Activated T-cell treated with anti-CD3 and anti-CD28 coated beads, Interleukin-2, amount 50 U/mL, for 48 hours (primary cell): ENCODE results near the gene NDUFS8.

Experiments
- DNase-seq, 2 experiments: peaks; one replicate each; pipeline ENCODE4 v3.0.0-alpha.2; 2020

NDUFS8 gene

DNA sequence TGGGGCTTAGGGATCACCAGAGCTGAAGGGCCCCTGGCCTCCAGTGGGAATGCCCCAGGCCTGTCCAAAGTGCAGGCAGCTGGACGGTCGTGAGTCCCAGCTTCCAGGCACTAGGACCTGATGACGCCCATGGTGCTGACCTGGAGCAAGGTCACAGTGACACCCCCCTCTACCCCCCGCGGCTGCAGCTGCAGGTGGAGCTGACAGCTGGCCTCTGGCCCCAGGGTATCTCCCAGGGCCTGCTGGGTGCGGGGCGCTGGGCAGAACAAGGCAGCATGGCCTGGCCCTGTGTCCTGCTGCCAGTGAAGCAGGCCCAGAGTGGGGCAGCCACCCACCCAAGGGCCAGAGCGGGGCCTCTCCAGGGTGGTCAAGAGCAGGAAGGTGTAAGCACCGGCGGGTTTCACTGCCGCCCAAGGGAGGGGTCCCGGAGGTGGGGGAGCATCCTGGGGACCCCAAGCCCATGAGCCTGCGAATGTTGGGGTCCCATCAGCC is 7.8 kb downstream of the NDUFS8 start:
- no peak for DNase-seq

DNA sequence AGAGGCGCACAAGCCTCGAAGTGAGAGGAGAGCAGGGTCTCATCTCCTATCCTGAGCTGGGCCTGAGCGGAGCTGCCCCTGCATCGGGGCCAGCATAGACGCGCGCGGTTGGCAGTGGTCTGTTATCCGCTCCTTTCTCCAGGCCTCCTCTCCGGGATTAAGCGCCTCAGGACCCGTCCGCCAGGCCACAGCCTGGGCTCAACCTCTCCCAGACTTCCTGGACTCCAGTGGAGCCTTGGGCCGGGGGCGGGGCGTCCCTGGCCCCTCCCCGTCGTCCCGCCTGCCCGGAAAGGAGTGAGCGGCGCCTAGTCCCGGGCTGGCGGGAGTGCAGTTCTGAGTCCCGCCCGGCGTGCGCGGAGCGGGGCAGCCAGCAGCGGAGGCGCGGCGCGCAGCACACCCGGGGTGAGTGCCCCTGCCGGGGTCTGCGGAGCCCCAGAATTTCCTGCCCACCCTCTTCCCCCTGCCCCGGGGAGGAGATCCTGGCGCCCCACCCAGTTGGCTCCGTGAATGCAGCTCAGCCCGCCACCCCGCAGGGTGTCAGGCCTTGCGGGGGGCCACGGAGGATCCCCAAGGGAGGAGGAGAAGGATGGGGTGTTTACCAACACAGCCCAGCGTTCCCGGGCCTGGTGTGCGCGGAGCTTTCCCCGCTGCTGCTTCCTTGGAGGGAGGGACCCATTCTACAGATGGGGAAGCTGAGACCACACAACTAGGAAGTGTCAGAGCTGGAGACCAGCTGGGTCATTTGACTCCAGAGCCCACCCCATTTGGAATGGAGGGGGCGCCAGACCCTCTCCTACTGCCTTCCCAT is 8.4 kb downstream of the NDUFS8 start, which contains the start of gene TCIRG1:
TCIRG1 (plus strand) TSS at position 308 of the 808 bp plus-strand sequence. CDS start 2,247 bp downstream, outside the sequence.
- peak; percentile 81 to 83 for DNase-seq

DNA sequence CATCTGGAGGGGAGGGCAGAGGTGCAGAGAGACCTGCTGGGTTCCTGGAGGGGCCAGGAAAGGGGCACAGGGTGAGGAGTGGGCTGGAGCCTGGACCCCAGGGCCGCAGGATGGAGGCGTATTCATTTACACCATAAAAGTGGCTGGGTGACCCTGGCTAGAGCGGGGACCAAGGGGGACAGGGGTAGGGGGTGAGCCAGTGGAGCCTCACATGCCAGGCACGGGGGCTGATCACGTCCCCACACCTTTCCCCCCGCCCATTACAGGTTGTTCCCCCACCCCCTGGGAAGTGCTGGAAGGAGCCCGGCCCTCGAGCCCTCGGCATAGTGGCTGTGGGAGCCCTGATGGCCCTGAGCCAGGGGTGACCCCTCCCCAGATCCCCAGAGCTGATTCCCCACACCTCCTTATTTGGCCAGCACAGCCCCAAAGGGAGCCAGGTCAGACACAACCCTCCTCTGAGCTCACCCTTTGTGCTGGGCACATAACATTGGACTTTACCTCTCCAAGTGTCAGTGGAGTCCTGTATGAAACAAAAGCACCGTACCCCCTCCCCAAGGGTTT is 9.1 kb downstream of the NDUFS8 start:
- no peak for DNase-seq

DNA sequence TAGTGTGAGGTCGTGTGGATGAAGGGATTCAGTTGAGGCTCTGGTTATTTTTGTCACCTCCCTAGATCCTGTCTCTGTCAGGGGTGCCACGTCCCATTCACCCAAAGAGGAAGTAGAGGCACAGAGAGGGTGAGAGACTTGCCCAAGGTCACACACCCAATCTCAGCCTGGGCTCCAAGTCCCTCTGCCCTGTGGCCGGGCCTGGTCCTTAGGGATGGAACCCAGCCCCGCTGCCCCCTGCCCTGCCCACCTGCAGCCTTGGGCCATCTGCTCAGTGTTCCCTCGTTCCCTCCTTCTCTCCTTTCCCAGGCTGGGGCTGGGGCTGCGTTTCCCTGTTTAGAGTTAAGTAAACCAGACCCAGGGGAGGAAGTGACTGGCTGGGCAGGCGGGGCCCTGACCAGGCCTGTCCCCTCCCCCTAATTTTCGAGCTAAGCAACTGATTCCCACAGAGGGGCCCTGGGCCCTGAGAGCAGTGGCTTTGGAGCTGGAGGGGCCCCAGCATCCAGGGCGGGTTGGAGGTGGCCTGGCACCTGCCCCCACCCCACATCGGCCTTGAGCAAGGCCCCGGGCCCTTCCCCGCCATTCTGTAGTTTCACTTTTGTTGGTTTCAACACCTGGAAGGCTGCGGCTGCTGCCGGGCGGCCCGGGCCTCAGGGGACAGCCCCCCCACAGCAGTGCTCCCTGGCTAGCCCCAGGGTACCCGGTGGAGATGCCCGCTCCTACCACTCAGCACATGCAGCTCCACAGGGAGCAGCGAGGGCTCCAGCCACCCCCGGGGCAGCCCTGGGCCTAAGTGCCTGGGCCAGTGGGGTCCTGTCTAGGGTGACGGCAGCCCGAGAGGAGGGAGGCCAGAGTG is 9.8 kb downstream of the NDUFS8 start:
- DNase-seq, result peak; percentile 64 to 72

DNA sequence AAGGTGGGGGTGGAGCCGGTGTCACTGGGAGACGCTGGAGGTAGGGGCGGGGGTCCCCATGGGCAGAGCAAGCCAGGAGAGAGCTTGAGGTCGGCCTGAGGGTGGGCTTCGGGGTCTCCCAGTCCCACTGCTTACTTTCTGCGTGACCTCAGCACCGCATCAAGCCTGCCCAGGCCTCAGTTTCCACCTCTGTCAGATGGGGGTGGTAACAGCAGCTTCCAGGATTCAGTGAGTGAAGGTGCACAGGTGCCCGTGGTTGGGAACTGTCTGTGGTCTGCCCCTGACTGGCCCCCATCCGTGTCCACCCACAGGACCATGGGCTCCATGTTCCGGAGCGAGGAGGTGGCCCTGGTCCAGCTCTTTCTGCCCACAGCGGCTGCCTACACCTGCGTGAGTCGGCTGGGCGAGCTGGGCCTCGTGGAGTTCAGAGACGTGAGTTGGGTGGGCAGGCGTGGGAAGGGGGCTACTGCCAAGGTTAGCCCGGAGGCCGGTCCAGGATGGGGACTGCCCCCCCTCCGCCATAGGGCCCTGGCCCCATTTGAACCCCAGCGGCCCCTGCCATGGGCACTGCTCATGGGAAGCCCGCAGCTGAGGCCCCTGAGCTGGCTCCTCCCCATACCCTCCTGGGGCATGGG is 10.6 kb downstream of the NDUFS8 start:
- DNase-seq, result no peak

DNA sequence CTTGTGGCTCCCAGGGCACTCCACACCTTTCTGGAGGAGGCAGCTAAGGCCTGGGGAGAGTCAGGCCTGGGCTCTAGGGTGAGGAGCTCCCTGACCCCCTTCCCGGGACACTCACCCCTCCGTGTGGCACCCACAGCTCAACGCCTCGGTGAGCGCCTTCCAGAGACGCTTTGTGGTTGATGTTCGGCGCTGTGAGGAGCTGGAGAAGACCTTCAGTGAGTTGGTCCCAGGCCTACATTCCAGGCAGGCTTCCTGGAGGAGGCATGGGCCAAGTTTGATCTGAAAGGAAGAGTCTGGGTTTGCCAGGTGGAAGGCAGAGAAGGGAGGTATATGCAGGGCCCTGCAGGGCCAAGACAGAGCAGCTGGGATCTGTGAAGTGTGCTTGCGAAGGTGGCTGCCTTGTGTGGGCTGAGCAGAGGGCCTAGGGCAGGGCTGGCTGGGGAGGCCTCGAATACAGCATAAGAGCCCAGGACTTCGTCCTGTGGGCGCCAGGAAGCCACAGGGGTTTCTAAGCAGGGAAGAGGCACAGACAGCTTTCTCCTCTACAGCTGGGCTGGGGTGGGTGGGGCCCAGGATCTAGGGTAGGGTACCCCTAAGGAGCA is 11.2 kb downstream of the NDUFS8 start:
- DNase-seq, result no peak

DNA sequence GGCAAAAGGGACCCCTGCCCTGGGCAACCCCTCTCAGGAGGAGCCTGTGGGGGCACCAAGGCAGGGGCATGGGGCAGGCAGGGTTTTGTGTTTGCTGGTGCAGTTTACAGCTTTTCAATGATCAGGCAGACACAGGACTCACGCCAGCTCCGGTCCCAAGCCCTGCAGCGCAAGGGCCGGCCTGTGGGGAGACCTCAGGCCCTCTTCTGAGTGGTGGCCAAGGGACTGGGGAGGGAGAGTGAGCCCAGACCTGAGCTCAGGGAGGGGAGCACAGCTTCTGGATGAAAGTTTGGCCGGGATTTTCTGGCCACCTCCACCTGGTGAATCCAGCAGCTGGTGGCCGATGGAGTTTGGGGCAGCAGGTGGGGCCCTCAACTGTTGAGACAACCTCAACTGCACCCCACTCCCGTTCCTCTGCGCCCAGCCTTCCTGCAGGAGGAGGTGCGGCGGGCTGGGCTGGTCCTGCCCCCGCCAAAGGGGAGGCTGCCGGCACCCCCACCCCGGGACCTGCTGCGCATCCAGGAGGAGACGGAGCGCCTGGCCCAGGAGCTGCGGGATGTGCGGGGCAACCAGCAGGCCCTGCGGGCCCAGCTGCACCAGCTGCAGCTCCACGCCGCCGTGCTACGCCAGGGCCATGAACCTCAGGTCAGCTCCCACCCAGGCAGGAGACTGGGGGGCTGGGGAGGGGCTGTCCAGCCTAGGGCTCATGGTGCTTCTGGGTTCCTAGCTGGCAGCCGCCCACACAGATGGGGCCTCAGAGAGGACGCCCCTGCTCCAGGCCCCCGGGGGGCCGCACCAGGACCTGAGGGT is 11.9 kb downstream of the NDUFS8 start:
- DNase-seq, result no peak

DNA sequence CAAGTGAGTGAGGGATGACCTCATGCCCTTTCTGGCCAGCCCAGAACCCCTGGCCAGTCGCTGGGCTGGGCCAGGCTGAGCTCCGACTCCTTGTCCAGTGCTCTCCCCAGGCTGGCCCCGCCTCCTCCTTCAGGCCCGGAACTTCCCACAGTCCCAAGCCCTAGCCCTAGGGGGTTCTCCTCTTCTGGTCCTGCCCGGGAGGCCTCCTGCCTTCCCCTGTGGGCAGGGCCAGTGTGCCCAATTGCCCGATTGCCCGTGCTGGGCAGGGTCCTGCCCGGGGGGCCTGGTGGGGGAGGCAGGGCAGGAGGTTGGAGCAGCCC is 12.5 kb downstream of the NDUFS8 start:
- DNase-seq, result no peak

DNA sequence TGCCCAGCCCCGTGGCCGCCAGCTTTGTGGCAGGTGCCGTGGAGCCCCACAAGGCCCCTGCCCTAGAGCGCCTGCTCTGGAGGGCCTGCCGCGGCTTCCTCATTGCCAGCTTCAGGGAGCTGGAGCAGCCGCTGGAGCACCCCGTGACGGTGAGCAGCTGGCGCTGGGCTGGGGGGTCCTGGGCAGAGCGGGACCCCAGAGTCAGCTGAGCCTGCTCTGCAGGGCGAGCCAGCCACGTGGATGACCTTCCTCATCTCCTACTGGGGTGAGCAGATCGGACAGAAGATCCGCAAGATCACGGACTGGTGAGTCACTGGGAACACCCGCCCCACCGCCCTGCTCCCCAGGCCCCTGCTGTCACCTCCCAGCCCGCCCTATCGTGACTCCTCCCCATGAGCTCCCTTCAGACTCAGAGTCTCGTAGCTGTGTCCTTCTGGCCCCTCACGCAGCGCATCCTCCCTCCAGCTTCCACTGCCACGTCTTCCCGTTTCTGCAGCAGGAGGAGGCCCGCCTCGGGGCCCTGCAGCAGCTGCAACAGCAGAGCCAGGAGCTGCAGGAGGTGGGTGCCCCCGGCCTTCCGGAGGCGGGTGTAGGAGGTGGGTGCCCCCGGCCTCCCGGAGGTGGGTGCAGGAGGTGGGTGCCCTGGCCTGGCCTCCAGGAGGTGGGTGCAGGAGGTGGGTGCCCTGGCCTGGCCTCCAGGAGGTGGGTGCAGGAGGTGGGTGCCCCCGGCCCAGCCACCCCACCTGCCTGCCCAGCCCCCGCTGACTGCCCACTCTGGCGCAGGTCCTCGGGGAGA is 13.1 kb downstream of the NDUFS8 start:
- DNase-seq, result no peak

DNA sequence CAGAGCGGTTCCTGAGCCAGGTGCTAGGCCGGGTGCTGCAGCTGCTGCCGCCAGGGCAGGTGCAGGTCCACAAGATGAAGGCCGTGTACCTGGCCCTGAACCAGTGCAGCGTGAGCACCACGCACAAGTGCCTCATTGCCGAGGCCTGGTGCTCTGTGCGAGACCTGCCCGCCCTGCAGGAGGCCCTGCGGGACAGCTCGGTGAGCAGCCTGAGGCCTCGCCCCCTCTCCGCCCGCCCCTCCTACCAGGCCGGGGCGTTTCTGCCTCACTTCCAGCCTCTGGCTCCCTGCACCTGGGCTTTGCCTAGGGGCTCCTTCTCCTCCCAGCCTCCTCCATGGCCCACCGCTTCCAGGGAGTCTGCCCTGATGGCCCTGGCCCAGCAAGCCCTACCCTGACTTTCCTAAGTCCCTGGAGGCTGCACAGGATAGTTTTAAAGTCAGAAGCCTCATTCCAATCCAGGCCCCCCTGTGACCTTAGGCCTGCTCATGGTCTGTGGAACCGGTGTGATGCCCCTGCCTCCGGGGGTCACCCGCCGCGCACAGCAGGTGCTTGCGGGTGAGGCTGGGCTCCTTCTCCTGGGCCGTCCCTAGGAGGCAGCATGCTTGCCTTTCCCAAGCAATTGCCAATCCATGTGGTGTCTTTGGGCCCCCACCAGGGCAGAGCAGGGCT is 13.8 kb downstream of the NDUFS8 start:
- no peak for DNase-seq

DNA sequence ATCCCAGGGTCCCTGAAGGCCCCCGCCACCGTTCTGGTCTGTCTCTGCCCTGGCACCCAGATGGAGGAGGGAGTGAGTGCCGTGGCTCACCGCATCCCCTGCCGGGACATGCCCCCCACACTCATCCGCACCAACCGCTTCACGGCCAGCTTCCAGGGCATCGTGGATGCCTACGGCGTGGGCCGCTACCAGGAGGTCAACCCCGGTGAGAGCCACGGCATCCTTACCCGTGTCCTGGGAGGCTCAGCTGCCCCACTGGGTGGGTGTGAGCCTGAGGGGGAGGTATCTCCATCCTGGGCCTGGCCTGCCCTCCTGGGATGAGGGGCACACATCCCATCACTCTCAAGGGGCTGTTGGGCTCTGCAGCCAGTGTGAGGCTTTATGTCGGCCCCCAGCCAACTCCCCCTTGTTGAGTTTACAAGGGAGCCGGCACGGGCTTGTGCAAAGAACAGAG is 14.4 kb downstream of the NDUFS8 start:
- no peak for DNase-seq

DNA sequence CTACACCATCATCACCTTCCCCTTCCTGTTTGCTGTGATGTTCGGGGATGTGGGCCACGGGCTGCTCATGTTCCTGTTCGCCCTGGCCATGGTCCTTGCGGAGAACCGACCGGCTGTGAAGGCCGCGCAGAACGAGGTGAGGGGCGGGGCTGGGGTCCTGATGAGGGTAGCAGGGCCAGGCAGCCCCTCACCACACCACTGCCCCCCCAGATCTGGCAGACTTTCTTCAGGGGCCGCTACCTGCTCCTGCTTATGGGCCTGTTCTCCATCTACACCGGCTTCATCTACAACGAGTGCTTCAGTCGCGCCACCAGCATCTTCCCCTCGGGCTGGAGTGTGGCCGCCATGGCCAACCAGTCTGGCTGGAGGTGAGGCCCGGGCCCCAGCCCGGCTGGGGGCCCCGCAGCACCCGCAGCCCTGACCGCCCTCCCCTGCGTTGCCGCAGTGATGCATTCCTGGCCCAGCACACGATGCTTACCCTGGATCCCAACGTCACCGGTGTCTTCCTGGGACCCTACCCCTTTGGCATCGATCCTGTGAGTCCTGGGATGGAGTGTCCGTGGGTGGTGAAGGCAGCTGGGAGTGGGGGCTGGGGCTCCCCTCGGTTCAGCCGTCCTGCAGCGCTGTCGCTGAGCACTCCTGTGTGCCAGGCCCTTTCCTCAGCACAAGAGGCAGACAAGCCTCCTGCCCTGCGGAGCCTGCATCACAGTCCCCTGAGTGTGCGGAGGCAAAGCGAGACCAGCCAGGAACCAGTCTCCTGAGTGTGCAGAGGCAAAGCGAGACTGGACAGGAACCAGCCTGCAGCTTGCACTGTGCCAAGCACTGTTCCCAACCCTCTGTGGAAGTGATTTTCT is 17.2 kb downstream of the NDUFS8 start:
- no peak for DNase-seq

DNA sequence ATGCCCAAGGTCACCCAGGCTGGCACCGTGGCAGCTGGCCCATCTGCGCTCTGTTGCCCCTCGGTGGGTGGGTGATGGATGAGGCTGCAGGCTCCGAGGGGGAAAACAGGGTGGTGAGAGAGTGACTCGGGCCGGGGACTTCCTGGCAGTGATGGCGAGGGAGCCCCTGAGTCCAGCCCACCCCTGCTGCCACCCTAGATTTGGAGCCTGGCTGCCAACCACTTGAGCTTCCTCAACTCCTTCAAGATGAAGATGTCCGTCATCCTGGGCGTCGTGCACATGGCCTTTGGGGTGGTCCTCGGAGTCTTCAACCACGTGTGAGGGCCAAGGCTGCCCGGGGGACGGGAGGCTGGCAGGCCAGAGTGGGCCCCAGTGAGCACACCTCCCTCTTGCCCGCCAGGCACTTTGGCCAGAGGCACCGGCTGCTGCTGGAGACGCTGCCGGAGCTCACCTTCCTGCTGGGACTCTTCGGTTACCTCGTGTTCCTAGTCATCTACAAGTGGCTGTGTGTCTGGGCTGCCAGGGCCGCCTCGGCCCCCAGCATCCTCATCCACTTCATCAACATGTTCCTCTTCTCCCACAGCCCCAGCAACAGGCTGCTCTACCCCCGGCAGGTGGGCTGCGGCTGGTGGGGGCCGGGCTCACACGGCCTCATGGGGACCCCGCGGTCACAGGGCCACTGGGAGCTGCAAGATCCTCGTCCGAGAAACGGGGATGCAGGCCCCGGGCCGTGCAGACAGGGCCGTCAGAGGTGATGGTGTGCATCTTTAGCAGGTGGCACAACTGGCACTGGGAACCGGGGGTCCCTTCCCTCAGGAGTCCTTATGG is 18.4 kb downstream of the NDUFS8 start:
- no peak for DNase-seq

DNA sequence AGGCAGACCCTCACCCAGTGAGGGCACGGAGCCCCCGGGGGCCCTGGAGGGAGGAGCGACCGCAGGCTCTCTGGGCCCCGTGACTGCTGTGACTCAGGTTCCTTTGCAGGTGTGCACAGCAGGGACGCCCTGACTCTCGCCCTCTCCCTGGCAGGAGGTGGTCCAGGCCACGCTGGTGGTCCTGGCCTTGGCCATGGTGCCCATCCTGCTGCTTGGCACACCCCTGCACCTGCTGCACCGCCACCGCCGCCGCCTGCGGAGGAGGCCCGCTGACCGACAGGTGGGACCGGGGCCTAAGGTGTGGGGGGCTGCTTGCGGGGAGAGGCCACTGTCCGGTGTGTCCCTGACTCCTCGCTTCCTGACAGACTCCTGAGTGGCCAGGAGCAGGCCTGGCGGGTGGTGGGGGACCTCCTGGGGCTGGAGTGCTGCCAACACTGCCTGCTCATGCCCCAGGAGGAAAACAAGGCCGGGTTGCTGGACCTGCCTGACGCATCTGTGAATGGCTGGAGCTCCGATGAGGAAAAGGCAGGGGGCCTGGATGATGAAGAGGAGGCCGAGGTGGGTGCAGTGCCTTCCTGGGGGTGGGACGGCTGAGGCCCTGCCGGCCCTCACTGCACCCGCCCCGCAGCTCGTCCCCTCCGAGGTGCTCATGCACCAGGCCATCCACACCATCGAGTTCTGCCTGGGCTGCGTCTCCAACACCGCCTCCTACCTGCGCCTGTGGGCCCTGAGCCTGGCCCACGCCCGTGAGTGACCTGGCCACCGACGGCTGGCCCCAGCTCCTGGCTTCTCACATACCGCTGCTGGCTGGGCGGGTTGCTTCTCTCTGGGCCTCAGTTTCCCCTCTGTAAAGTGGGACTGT is 19.3 kb downstream of the NDUFS8 start:
- DNase-seq, result no peak

DNA sequence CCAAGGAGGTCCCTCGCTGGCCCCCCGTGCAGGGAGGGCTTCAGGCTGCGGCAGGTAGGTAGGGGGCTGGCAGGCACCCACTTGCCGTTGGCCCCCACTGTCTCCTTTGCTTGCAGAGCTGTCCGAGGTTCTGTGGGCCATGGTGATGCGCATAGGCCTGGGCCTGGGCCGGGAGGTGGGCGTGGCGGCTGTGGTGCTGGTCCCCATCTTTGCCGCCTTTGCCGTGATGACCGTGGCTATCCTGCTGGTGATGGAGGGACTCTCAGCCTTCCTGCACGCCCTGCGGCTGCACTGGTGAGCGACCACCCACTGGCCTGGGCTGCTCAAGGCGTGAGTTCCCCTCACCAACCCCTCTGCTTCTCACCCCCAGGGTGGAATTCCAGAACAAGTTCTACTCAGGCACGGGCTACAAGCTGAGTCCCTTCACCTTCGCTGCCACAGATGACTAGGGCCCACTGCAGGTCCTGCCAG is 19.9 kb downstream of the NDUFS8 start:
- no peak for DNase-seq

DNA sequence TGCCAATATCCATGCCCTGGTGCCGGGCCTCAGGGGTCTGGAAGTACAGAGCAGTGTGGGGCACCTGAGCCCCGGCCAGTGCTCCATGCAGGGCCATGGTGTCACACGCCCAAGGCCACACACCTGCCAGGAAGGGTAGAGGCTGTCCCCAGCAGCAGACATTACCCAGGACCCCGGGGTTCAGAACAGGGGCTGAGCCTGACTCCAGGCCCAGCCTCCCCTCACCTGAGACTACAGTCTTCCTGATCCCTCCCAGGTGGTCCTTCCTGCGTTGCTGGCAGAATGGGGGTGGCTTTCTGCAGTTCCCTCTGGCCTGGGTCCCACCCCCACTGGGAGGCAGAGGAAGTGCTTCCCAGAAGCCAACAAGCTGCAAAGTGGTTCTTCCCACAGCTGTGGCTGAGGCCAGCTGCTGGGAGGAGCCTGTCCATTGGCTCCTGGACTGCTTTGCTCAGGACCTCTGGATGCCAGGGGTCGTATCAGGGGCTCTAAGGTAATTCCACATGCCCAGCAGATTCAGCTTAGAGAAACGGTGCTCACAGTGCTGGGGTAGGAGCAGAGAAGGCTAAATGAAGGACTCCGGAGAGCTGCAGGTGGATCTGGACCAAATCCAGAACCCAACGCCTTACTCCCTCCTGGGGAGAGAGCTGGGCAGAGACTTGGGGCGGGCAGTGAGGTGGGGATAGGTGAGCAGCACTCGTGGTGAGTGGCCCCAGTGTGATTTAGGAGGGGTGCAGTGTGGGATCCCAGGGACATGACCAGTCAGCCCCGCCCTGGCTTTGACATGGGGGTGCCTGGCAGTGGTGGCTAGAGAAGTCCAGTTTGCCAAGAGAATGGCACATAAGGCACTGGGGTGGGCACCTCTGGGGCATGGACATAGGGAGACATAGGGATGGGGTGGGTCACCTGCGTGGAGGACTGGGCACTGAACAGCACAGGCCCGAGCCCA is 21.0 kb downstream of the NDUFS8 start:
- peak in 1 of 2 experiments; percentile 15 for DNase-seq
